ENCODE measurements around the gene SERPINA6. TPM values are rescaled to one million over a fixed set of nuclear protein-coding genes. Genes with fewer than 3 reads are reported as not detected.

SERPINA6 gene
- total RNA-seq, 1 donor from 2014 or later: not detected

DNA sequence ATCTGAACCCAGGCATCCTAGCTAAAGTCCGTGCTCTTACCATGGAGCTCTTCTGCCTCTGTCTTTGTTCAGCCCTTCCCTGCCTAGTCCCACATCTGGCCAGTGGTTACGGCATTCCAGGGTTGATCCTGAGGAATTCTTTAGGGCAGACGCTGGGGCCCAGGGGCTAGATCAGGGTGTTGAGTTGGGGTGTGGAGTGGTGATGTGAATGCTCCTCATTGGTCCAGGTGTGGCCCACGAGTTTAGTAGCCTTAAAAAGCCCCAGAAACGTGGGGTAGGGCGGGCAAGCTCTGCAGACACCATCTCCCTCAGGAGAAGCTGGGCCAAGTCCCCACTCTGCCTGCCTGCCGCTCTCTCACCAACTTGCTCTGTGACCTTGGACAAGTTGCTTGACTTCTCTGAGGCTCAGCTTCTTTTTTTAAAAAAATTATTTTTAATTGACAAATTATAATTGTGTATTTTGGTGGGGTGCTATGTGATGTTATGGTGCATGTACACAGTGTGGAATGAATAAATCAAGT is 9.0 kb upstream of the SERPINA6 start:
- intact Hi-C loops (cut with DNase I): no loop called here
- no peak for DNase-seq (ENCODE audit: low spot score)

DNA sequence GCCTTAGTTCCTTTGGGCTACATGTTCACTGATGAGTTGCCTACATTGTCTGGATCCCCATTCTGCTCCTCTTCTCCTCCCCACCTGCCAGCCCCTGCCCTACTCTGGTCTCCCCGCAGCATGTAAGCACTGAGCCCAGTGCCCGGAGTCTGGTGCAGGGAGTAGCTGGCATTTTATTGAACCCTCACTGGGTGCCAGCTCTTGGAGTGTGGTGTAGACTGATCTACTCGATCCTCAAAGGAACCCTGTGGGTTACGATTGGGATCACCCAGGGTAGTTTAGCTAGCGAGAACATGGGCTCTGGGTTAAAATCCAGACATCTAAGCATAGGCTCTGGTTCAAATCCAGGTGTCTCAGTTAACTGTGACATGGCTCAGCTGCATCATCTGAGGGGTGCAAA is 8.3 kb upstream of the SERPINA6 start:
- intact Hi-C loops (cut with DNase I): no loop called here
- DNase-seq (ENCODE audit: low spot score): no peak

DNA sequence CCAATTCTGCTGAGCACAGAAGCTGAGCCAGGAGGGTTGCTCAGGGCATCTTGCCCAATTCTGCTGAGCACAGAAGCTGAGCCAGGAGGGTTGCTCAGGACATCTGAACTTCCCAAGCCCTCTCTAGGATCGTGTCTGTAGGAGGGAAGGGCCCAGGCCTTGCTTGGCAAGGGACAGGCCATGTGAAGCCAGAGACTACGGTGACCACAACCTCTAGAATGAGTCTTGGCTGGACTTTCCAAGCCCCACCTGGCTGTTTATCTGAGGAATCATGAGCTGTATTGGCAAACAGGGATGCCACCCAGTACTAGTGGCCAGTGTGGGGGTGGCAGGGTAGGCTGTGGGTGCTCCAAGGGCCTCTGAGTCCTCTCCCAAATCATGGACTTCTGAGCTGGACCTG is 7.7 kb upstream of the SERPINA6 start:
- DNase-seq (ENCODE audit: low spot score): no peak
- intact Hi-C loops (cut with DNase I): no loop called here

DNA sequence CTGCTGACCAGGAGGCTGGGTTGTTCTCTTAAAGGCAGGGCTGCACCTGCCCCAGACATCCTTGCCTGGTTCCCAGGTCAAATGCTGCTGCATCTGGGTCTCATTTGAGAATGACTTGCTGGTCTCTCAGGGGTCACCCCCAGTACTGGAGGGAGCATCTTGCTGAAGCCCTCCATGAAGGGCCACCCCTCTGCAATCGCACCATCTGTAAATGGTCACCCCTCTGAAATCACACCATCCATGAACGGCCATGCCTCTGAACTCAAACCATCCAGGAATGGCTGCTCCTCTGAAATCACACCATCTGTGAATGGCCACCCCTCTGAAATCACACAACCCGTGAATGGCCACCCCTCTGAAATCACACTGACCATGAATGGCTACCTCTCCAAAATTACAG is 7.3 kb upstream of the SERPINA6 start:
- DNase-seq (ENCODE audit: low spot score): no peak
- intact Hi-C loops (cut with DNase I): no loop called here

DNA sequence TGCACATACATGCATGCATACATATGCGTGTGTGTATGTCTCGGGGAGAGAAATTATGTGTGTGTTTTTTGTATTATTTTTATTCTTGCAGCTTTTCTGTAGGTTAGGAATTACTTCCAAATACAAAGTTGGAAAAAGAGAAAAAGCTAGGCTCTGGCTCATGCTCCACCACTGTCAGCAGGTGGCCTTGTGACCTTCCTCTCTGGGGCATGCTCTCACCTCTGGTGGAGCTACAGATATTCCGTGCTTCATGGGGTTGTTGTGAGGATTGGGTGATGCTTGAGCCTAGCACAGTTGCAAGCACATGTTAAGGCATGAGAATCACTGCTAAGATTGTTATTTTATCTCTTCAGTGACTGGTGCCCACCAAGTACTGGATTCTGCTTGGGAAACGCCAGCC is 6.7 kb upstream of the SERPINA6 start:
- intact Hi-C loops (cut with DNase I): no loop called here
- DNase-seq (ENCODE audit: low spot score): no peak

DNA sequence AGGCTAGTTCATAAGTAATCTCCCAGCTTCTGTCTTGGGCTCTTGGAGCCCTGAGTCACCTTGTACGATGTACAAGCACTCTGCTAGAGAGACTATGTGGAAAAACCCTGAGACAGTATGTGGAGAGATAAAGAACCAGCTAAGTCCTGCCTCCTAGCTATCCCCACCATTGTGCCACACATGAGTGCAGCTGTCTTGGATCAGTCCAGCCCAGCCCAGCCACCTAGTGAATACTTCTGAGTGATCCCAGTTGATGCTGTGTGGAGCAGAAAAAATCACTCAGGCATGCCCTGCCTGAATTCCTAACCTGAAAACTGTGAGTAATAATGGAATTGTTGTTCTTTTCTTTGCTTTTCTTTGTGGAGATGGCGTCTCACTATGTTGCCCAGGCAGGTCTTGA is 5.1 kb upstream of the SERPINA6 start:
- intact Hi-C loops (cut with DNase I): no loop called here
- no peak for DNase-seq (ENCODE audit: low spot score)

DNA sequence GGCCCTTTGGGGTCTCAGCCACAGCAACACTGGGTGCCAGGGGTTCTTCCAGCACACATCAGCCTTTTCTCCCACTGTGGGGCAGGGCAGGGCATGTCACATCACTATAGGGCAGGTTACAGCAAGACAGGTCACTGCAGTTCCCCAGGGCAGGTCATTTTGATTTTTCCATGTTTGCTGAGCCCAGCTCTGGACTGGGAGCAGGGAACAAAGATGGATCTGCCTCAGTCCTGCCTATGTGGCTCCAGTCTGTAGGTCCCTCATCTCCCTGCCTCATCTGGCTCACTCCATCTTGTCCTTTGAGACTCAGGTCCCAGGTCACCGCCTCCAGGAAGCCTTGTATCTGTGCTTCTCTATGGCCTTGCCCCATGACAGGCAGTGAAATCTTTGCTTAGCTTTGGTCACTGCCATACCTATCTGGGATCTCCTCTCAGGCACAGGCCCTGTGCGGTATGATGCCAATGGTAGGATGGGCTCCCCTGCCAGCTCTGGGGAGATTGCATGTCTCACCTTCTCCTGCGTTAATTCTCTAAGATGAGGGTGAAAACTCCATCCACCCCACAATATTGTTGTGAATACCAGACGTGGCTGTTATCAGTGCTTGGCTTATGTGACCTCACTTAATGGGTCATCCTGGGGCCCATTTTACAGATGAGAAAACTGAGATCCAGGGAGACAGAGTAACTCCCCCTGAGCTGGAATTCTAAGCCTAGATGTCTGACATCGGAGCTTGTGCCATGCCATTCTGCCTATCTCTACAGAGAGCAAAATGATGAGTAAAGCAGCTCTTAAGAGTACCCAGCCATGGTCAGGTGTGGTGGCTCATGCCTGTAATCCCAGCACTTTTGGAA is 1.5 kb downstream of the SERPINA6 start:
- intact Hi-C loops (cut with DNase I): no loop called here
- DNase-seq (ENCODE audit: low spot score): no peak

DNA sequence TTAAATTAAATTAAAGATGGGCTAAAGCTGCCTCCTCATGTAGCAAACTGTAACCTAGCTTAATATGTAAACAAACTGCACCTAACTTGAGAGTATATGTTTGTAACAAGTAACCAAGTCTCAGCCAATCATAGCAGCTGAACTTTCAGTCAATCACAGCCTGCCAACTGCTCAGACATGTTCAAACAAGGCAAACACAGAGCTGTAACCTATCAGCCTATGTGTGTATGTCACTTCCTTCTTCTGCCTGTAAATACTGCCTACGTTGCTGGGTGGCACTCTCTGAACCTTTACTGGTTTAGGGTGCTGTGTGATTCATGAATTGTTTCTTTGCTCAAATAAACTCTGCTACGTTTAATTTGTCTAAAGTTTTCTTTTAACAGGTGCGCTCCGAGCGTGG is 2.9 kb downstream of the SERPINA6 start:
- DNase-seq (ENCODE audit: low spot score): no peak

DNA sequence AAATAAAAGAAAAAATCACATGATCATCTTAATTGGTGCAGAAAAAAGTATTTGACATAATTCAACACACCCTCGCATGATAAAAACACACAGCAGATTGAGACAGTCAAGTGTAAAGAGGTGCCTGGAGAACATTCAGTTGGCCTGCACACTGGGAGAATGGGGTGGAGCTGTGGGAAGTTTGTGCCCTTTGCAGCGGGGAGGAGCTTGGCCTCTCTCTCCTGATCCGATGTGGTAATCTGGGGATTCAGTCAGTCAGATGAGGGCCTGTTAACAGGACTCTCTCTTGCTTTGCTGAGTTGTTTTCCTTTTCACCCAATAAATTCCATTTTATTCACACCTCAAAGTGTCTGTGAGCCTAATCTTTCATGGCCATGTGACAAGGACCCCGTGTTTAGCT is 5.9 kb downstream of the SERPINA6 start:
- DNase-seq (ENCODE audit: low spot score): no peak
- intact Hi-C loops (cut with DNase I): no loop called here

More for the DNA sequence above, 2.9 kb downstream of the SERPINA6 start:
- intact Hi-C loops (cut with DNase I): no loop called here

DNA sequence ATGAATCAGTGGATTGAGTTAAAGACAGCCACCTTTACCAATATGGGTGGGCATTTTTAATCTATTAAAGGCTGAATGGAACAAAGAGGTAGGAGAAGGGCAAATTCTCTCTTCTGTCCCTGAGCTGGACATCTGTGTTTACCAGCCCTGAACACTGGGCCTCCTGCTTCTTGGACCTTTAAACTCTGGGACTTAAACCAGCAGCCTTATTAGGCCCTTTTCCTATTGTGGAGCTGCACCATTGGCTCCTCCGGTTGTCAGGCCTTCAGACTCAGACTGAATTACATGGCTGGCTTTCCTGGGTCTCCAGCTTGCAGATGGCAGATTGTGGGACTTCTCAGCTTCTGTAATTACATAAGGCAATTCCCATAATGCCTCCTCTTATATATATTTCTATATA is 6.4 kb downstream of the SERPINA6 start:
- no peak for DNase-seq (ENCODE audit: low spot score)
- intact Hi-C loops (cut with DNase I): no loop called here

DNA sequence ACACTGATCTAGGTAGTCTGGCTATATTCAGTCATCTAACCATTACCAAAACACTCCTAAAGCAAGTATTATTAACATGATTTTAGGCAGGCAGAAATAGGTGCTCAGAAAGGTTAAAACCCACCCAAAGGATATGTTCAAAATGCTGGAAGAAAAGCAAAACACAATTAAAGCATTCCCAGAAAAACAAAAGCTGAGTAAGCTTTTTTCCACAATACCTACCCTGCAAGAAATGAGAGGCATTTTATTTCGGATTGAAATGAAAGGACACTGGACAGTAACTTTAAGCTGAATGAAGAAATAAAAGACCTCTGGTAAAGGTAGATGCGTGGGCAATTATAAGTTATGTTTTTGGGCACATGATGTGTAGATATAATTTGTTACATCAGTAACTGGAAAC is 8.2 kb downstream of the SERPINA6 start:
- DNase-seq (ENCODE audit: low spot score): no peak
- intact Hi-C loops (cut with DNase I): no loop called here

DNA sequence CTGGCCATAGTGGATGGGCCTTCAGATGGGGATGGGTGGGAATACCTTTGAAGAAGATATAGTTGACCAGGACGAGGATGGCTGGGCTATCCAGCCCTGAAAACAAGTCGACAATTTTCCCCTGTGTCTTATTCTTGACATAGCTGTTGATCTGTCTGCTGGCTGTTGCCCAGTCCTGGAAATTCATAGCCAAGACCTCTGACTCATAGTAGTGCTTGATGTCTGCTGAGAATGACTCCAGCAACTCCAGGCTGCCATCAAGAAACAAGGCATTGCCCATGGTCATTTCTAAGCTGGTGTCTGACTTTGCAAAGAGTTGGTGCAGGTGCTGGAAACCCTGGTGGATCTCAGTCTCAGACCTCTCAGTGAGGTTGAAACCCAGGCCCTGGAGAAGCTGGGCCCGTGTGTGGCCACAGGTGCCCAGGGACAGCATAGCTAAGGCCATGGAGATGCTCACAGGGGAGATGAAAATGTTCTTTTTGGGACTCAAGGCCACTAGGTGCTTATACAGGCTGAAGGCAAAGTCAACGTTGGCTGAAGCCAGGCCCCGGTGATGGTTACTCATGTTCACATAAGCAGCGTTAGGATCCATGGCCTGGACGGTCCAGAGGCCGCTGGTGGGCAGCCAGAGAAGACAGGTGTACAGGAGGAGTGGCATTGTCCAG is 9.0 kb downstream of the SERPINA6 start:
- intact Hi-C loops (cut with DNase I): no loop called here
- no peak for DNase-seq (ENCODE audit: low spot score)

DNA sequence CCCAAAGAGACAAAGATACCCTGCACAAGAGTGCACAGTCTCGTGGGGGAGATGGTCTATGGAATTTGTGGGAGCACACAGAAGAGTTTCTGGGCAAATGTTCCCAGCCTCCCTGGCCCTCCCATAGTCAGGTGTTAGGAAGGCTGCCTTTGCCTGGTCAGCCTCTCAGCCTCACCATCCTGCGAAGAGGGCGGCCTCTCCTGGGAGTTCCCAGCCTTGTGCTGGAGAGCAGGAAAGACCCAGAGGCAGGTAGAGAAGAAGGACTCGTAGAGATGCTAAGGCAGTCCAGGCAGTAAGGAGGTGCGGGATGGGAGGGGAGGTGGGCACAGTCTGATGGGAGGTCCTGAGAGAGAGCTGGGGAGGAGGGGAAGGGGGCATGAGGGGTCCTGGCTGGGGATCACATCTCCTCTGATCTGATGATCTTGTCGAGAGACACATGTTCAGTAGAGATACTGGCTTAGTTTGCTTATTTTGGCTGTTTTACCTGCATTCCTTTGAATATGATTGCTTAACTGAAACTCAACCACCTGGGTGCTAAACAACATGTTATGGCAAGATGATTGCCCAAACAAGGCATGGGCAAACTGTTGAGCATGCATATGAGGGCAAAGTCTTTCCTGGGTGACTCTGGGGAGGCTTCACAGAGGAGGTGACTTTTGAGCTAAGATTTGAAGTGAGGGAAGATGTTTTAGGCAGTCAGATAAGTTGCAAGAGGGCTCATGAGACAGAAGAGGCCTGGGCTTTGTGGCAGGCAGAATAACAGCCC is 10.5 kb downstream of the SERPINA6 start:
- no peak for DNase-seq (ENCODE audit: low spot score)
- intact Hi-C loops (cut with DNase I): no loop called here

DNA sequence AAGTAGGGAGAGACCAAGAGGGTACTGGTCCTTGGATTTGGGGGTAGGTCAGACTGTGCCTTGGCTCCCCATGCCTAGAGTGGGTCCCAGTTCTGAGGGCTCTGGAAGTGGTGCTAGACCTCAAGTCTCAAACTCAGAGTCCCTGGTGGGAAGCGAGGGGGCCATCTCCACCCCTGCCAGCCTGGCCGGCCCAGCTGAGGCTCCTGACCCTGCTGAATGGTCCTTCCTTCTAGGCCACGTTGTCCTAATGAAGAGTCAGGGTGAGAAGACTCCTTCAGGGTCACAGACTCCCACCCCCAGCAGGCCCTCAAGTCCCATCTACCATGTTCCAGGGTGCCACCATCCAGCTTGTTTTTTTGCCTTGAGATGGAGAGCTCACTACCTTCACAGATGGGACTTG is 12.9 kb downstream of the SERPINA6 start:
- intact Hi-C loops (cut with DNase I): no loop called here
- no peak for DNase-seq (ENCODE audit: low spot score)

DNA sequence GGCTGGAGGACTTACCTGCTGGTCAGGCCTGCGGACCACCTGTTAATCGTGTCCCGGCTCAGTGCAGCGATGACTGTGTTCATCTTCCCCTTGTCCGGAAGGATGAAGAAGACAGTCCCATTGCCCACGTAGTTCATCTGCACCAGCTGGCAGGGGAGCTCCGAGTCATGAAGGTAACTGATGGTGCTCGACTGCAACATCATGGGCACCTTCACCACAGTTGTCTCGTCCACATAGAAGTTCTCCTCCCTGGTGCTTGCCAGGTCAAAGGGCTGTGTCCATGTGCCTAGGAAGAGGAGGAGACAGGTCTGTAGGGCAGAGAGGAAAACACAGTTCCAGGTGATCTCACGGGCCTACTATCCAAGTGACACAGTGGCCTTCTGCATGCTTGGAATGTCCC is 13.4 kb downstream of the SERPINA6 start:
- intact Hi-C loops (cut with DNase I): no loop called here
- DNase-seq (ENCODE audit: low spot score): no peak

DNA sequence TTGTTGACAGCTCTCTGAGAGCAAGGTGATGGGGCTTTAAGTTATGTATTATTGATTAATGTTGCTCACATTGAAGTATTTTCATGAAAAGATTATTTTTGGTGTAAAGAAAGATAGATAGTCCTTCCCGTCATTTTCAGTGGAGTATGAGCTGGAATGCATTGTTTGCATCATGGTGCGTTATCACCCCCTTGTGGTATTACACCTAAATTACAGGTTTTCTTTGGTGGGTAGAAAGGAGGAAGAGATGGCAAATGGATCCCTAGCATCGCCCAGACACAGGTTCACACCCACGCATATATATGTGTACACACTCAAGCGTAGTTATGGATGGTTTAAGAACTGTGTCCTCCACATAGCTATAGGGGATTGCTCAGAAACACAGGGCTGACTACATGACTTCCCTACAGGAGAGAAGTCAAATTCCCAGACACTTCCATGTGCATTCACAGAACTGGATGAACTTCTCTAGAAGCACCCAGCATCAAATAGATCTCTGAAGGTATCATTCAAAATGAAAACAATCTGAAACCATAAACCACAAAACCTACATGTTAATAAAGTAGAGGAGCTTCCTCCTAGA is 15.6 kb downstream of the SERPINA6 start:
- intact Hi-C loops (cut with DNase I): no loop called here
- DNase-seq (ENCODE audit: low spot score): no peak

DNA sequence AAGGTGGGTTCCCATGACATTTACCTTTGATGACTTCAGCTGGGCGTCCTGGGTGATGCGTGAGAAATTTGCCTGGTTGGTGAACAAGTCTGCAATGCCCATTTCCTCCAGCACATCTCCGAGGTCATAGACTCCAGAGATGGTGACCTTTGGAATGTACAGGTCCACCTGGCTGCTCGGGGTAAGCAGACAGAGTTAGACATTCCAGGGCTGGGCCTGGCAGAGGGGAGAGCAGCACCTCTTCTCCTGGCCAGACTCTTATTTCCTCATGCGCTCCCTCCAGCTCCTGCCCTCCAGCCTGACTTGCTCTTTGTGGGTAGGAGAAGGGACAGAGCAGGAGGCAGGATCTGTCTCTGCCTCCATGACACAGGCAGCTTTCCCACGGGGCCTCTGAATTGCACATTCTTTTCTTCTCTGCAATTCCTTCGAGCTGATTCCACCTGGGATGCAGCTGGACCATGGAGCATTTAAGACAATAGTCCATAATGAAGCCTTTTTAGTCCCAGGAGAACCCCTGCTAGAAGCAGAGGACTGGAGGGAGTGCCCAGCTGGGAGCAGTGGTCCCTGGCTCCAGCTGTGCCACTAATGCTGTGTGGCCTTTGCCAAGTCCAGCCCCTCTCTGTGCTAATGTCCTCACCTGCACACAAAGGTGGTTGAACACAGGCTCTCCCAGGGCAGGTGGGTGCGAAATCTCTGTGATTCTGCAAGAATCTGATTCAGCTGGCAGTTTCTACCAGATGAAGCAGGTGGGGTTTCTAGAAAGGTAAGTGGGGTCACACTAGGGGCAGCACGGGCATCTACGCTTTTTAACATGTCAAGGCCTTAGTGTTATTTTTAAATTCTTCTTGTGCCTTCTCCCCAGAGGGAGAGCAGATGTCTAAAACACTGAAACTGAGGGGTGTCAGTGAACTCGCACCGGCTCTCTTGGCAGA is 16.8 kb downstream of the SERPINA6 start:
- no peak for DNase-seq (ENCODE audit: low spot score)
- intact Hi-C loops (cut with DNase I): no loop called here

DNA sequence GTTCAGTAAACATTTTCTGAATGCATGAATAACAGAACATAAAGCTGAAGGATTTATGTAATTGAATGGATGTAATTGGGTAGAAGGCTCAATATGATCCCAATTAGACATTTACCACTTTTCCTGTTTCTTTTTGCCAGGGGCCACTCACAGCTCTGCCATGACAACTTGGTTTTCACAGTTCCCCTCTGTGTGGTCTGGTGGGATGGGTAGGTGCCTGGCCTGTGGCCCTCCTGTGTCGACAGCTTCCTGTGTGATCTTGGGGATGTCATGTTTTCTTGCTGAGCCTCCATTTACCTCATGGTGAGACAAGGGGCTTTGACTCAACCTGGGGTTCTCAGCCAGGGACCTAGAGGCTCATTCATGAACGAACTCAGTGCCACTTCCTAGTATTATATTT is 17.5 kb downstream of the SERPINA6 start:
- intact Hi-C loops (cut with DNase I): no loop called here
- no peak for DNase-seq (ENCODE audit: low spot score)

DNA sequence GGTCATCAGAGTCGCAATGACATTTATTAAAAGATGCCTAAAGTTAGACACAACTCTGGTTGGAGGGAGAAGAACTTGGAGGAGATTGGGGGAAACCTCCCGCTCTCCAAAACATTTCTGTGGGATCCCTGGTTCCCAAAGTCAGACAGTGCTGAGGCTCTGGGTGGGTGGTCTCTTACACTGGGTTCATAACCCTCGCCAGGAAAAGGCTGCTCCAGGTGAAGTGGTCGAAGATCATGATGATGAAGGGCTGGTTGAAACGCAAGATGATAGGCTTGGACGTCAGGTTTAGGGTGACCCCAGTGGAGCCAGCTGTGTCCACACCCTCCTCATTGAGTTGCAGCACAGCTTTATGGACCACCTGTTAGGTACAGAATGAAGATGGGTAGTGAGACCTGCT is 18.9 kb downstream of the SERPINA6 start:
- DNase-seq (ENCODE audit: low spot score): no peak
- intact Hi-C loops (cut with DNase I): no loop called here
